GM23338 (cell line): ENCODE results near the gene NUTM2E.
"Not testable (repeated sequence)": the region's sequence is repeated elsewhere in the genome, so short reads cannot be mapped to it uniquely, and the experiment has no call there.

Source experiments
- CREB1 ChIP-seq: fragments of 250-450 bp; sonication (Bioruptor Pico); IDR thresholded peaks from 2 replicates; pipeline ENCODE4 v1.5.0; 2020; ENCODE audit warnings: low read depth, mild to moderate bottlenecking, moderate library complexity
- EZH2 ChIP-seq: fragments of 200-600 bp; sonication (generic); IDR thresholded peaks from one replicate; pipeline ENCODE4 v1.8.0; 2017; ENCODE audit warnings: antibody characterized with exemption, mild to moderate bottlenecking, low read depth; ENCODE audit not compliant: unreplicated experiment
- EZH2phosphoT487 ChIP-seq: fragments of 200-600 bp; sonication (generic); IDR thresholded peaks from one replicate; pipeline ENCODE4 v1.8.1; 2018; ENCODE audit warnings: antibody characterized with exemption; ENCODE audit not compliant: unreplicated experiment
- JUNB ChIP-seq: IDR thresholded peaks from one replicate; pipeline ENCODE4 v1.6.1; 2016; ENCODE audit warnings: antibody characterized with exemption; ENCODE audit not compliant: unreplicated experiment
- NANOG ChIP-seq: IDR thresholded peaks from 2 replicates; pipeline ENCODE4 v1.6.1; 2016; ENCODE audit warnings: antibody characterized with exemption, borderline replicate concordance
- POLR2AphosphoS5 ChIP-seq: IDR thresholded peaks from 2 replicates; pipeline ENCODE4 v1.6.1; 2016; ENCODE audit warnings: antibody characterized with exemption, low read depth
- STAT1 ChIP-seq: IDR thresholded peaks from one replicate; pipeline ENCODE4 v1.6.1; 2016; ENCODE audit warnings: antibody characterized with exemption; ENCODE audit not compliant: unreplicated experiment
- ZNF114 ChIP-seq: fragments of 250-450 bp; sonication (Bioruptor Pico); IDR thresholded peaks from 2 replicates; pipeline ENCODE4 v1.5.0; 2020; ENCODE audit warnings: mild to moderate bottlenecking, moderate library complexity
- ZNF331 ChIP-seq: fragments of 250-450 bp; sonication (Bioruptor Pico); IDR thresholded peaks from 2 replicates; pipeline ENCODE4 v1.5.0; 2020; ENCODE audit warnings: low read depth, mild to moderate bottlenecking, moderate library complexity
- TF ChIP-seq, protein P1 (sequence below): IDR thresholded peaks from one replicate; pipeline ENCODE4 v1.6.1; 2018; ENCODE audit warnings: antibody characterized with exemption; ENCODE audit not compliant: unreplicated experiment
- TF ChIP-seq, protein P2 (sequence below), 2 experiments: fragments of 200-600 bp in 1 of 2; sonication (generic) in 1 of 2; conservative IDR thresholded peaks; 2 replicates each; pipeline versions ENCODE4 v1.5.1 to v1.6.1; 2016 to 2017; ENCODE audit warnings: antibody characterized with exemption in 2 of 2, low read depth in 2 of 2, mild to moderate bottlenecking in 2 of 2, moderate library complexity in 1 of 2
- TF ChIP-seq, protein P3 (sequence below): fragments of 250-450 bp; sonication (Bioruptor Pico); IDR thresholded peaks from 2 replicates; pipeline ENCODE4 v1.5.0; 2020; ENCODE audit warnings: mild to moderate bottlenecking, moderate library complexity
- TF ChIP-seq, protein P4 (sequence below): IDR thresholded peaks from 2 replicates; pipeline ENCODE4 v1.6.1; 2016; ENCODE audit warnings: antibody characterized with exemption

DNA sequence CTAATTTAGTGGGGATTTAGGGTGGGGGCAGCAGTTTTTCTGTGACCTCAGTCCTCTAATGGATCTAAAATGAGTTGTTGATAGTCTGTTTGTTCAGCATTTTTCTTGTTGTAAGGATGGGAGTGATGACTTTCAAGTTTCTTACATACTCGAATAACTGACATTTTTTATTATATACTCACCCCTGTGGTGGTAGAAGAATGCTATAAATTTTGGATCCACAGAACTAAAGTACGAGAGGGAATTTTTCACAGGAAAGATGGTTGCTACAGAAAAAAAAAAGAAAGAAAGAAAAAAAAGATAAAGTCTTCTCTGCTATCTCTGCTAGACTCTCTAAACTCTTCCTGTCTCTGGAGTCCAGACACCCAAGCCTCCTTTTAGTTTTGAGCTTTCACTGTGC, 20.7 kb upstream of the NUTM2E start:
- TF ChIP-seq, protein P1, sequence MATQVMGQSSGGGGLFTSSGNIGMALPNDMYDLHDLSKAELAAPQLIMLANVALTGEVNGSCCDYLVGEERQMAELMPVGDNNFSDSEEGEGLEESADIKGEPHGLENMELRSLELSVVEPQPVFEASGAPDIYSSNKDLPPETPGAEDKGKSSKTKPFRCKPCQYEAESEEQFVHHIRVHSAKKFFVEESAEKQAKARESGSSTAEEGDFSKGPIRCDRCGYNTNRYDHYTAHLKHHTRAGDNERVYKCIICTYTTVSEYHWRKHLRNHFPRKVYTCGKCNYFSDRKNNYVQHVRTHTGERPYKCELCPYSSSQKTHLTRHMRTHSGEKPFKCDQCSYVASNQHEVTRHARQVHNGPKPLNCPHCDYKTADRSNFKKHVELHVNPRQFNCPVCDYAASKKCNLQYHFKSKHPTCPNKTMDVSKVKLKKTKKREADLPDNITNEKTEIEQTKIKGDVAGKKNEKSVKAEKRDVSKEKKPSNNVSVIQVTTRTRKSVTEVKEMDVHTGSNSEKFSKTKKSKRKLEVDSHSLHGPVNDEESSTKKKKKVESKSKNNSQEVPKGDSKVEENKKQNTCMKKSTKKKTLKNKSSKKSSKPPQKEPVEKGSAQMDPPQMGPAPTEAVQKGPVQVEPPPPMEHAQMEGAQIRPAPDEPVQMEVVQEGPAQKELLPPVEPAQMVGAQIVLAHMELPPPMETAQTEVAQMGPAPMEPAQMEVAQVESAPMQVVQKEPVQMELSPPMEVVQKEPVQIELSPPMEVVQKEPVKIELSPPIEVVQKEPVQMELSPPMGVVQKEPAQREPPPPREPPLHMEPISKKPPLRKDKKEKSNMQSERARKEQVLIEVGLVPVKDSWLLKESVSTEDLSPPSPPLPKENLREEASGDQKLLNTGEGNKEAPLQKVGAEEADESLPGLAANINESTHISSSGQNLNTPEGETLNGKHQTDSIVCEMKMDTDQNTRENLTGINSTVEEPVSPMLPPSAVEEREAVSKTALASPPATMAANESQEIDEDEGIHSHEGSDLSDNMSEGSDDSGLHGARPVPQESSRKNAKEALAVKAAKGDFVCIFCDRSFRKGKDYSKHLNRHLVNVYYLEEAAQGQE: not testable (repeated sequence)
- TF ChIP-seq, protein P2, sequence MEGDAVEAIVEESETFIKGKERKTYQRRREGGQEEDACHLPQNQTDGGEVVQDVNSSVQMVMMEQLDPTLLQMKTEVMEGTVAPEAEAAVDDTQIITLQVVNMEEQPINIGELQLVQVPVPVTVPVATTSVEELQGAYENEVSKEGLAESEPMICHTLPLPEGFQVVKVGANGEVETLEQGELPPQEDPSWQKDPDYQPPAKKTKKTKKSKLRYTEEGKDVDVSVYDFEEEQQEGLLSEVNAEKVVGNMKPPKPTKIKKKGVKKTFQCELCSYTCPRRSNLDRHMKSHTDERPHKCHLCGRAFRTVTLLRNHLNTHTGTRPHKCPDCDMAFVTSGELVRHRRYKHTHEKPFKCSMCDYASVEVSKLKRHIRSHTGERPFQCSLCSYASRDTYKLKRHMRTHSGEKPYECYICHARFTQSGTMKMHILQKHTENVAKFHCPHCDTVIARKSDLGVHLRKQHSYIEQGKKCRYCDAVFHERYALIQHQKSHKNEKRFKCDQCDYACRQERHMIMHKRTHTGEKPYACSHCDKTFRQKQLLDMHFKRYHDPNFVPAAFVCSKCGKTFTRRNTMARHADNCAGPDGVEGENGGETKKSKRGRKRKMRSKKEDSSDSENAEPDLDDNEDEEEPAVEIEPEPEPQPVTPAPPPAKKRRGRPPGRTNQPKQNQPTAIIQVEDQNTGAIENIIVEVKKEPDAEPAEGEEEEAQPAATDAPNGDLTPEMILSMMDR (conservative IDR thresholded peaks at IDR 0.05; ENCODE audit: low read depth in 2 of 2): not testable (repeated sequence)
- TF ChIP-seq CREB1 (CRISPR knock-in tag); EZH2; POLR2AphosphoS5; ZNF114; EZH2phosphoT487; ZNF331 (CRISPR knock-in tag); NANOG; STAT1; JUNB: not testable (repeated sequence)
- TF ChIP-seq, protein P3, sequence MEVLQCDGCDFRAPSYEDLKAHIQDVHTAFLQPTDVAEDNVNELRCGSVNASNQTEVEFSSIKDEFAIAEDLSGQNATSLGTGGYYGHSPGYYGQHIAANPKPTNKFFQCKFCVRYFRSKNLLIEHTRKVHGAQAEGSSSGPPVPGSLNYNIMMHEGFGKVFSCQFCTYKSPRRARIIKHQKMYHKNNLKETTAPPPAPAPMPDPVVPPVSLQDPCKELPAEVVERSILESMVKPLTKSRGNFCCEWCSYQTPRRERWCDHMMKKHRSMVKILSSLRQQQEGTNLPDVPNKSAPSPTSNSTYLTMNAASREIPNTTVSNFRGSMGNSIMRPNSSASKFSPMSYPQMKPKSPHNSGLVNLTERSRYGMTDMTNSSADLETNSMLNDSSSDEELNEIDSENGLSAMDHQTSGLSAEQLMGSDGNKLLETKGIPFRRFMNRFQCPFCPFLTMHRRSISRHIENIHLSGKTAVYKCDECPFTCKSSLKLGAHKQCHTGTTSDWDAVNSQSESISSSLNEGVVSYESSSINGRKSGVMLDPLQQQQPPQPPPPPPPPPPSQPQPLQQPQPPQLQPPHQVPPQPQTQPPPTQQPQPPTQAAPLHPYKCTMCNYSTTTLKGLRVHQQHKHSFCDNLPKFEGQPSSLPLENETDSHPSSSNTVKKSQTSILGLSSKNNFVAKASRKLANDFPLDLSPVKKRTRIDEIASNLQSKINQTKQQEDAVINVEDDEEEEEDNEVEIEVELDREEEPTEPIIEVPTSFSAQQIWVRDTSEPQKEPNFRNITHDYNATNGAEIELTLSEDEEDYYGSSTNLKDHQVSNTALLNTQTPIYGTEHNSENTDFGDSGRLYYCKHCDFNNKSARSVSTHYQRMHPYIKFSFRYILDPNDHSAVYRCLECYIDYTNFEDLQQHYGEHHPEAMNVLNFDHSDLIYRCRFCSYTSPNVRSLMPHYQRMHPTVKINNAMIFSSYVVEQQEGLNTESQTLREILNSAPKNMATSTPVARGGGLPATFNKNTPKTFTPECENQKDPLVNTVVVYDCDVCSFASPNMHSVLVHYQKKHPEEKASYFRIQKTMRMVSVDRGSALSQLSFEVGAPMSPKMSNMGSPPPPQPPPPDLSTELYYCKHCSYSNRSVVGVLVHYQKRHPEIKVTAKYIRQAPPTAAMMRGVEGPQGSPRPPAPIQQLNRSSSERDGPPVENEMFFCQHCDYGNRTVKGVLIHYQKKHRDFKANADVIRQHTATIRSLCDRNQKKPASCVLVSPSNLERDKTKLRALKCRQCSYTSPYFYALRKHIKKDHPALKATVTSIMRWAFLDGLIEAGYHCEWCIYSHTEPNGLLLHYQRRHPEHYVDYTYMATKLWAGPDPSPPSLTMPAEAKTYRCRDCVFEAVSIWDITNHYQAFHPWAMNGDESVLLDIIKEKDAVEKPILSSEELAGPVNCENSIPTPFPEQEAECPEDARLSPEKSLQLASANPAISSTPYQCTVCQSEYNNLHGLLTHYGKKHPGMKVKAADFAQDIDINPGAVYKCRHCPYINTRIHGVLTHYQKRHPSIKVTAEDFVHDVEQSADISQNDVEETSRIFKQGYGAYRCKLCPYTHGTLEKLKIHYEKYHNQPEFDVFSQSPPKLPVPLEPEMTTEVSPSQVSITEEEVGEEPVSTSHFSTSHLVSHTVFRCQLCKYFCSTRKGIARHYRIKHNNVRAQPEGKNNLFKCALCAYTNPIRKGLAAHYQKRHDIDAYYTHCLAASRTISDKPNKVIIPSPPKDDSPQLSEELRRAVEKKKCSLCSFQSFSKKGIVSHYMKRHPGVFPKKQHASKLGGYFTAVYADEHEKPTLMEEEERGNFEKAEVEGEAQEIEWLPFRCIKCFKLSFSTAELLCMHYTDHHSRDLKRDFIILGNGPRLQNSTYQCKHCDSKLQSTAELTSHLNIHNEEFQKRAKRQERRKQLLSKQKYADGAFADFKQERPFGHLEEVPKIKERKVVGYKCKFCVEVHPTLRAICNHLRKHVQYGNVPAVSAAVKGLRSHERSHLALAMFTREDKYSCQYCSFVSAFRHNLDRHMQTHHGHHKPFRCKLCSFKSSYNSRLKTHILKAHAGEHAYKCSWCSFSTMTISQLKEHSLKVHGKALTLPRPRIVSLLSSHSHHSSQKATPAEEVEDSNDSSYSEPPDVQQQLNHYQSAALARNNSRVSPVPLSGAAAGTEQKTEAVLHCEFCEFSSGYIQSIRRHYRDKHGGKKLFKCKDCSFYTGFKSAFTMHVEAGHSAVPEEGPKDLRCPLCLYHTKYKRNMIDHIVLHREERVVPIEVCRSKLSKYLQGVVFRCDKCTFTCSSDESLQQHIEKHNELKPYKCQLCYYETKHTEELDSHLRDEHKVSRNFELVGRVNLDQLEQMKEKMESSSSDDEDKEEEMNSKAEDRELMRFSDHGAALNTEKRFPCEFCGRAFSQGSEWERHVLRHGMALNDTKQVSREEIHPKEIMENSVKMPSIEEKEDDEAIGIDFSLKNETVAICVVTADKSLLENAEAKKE (CRISPR knock-in tag): not testable (repeated sequence)
- TF ChIP-seq, protein P4, sequence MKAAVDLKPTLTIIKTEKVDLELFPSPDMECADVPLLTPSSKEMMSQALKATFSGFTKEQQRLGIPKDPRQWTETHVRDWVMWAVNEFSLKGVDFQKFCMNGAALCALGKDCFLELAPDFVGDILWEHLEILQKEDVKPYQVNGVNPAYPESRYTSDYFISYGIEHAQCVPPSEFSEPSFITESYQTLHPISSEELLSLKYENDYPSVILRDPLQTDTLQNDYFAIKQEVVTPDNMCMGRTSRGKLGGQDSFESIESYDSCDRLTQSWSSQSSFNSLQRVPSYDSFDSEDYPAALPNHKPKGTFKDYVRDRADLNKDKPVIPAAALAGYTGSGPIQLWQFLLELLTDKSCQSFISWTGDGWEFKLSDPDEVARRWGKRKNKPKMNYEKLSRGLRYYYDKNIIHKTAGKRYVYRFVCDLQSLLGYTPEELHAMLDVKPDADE: not testable (repeated sequence)
